Measurements from ENCODE around the gene LAMA2.

Gene LAMA2

GRCh38 chr6:129370268-129370916, 487.5 kb downstream of the LAMA2 start:
- H3K4me2 ChIP-seq (ENCODE audit: low read depth, low read length): peak overlapping the region; percentile 36; the same call in 1 of the 2 replicates

GRCh38 chr6:129381885-129382284, 498.9 kb downstream of the LAMA2 start:
- no peaks in the 10 kb centered on the region for H3F3A ChIP-seq (ENCODE audit: insufficient read depth, low read length)
- H3K9ac ChIP-seq (ENCODE audit: low read length): no peak overlapping the region
- no peaks in the 10 kb centered on the region for H3K27me3 ChIP-seq (replicated peaks; ENCODE audit: insufficient read depth, low read length)
- no peak for DNase-seq
- H3K36me3 ChIP-seq (replicated peaks; ENCODE audit: insufficient read depth, low read length): no peaks in the 10 kb centered on the region
- no peaks in the 10 kb centered on the region for H3K4me1 ChIP-seq (ENCODE audit: low read length)
- TF ChIP-seq, protein P1, sequence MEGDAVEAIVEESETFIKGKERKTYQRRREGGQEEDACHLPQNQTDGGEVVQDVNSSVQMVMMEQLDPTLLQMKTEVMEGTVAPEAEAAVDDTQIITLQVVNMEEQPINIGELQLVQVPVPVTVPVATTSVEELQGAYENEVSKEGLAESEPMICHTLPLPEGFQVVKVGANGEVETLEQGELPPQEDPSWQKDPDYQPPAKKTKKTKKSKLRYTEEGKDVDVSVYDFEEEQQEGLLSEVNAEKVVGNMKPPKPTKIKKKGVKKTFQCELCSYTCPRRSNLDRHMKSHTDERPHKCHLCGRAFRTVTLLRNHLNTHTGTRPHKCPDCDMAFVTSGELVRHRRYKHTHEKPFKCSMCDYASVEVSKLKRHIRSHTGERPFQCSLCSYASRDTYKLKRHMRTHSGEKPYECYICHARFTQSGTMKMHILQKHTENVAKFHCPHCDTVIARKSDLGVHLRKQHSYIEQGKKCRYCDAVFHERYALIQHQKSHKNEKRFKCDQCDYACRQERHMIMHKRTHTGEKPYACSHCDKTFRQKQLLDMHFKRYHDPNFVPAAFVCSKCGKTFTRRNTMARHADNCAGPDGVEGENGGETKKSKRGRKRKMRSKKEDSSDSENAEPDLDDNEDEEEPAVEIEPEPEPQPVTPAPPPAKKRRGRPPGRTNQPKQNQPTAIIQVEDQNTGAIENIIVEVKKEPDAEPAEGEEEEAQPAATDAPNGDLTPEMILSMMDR (IDR thresholded peaks at IDR 0.05; ENCODE audit: low read length): no peak
- TF ChIP-seq EZH2phosphoT487 (IDR thresholded peaks at IDR 0.05; ENCODE audit: low read length): no peak
- TF ChIP-seq EZH2 (optimal IDR thresholded peaks at IDR 0.05; ENCODE audit: low read depth, low read length): no peak
- no peak overlapping the region for H3K4me2 ChIP-seq (ENCODE audit: low read depth, low read length)
- no peak overlapping the region for H2AFZ ChIP-seq (ENCODE audit: low read length)
- no peaks in the 10 kb centered on the region for H3K9me2 ChIP-seq (replicated peaks; ENCODE audit: insufficient read depth, low read length)
- H4K20me1 ChIP-seq (ENCODE audit: insufficient read depth, low read length): no peaks in the 10 kb centered on the region
- H3K79me2 ChIP-seq (ENCODE audit: low read length): no peaks in the 10 kb centered on the region
- no peak overlapping the region for H3K4me3 ChIP-seq (ENCODE audit: low read length)
- no peak overlapping the region for H3K27ac ChIP-seq (ENCODE audit: low read length)
- no peaks in the 10 kb centered on the region for H3K9me3 ChIP-seq (replicated peaks; ENCODE audit: insufficient read depth, low read length)

More at GRCh38 chr6:129370268-129370916, 487.5 kb downstream of the LAMA2 start:
- Histone ChIP-seq H3K4me3 (ENCODE audit: low read length) (peak overlapping the region; percentile 20; the same call in 1 of the 2 replicates), H3K27me3 (replicated peaks; ENCODE audit: insufficient read depth, low read length) (no peaks in the 10 kb centered on the region), H3K9ac (ENCODE audit: low read length) (no peak overlapping the region), H3K4me1 (ENCODE audit: low read length) (no peaks in the 10 kb centered on the region), H3K36me3 (replicated peaks; ENCODE audit: insufficient read depth, low read length) (no peaks in the 10 kb centered on the region), H3K79me2 (ENCODE audit: low read length) (no peaks in the 10 kb centered on the region), H3K27ac (ENCODE audit: low read length) (no peak overlapping the region), H3K9me3 (replicated peaks; ENCODE audit: insufficient read depth, low read length) (no peaks in the 10 kb centered on the region), H2AFZ (ENCODE audit: low read length) (peak overlapping the region; percentile 53), H3K9me2 (replicated peaks; ENCODE audit: insufficient read depth, low read length) (no peaks in the 10 kb centered on the region), H4K20me1 (ENCODE audit: insufficient read depth, low read length) (no peaks in the 10 kb centered on the region), H3F3A (ENCODE audit: insufficient read depth, low read length) (no peaks in the 10 kb centered on the region)
- peak; percentile 51 for DNase-seq
- no peak for TF ChIP-seq EZH2phosphoT487 (IDR thresholded peaks at IDR 0.05; ENCODE audit: low read length)
- TF ChIP-seq, protein P1 (IDR thresholded peaks at IDR 0.05; ENCODE audit: low read length): peak; percentile 76

- H2AFZ ChIP-seq (ENCODE audit: low read length): no peak overlapping the region
- no peak for TF ChIP-seq EZH2 (optimal IDR thresholded peaks at IDR 0.05; ENCODE audit: low read depth, low read length)
- TF ChIP-seq, protein P1 (IDR thresholded peaks at IDR 0.05; ENCODE audit: low read length): no peak
- no peak for TF ChIP-seq EZH2phosphoT487 (IDR thresholded peaks at IDR 0.05; ENCODE audit: low read length)
- no peaks in the 10 kb centered on the region for H3K9me3 ChIP-seq (replicated peaks; ENCODE audit: insufficient read depth, low read length)
- no peaks in the 10 kb centered on the region for H3K79me2 ChIP-seq (ENCODE audit: low read length)
- H4K20me1 ChIP-seq (ENCODE audit: insufficient read depth, low read length): no peaks in the 10 kb centered on the region
- no peaks in the 10 kb centered on the region for H3F3A ChIP-seq (ENCODE audit: insufficient read depth, low read length)
- no peak overlapping the region for H3K4me2 ChIP-seq (ENCODE audit: low read depth, low read length)
- no peak overlapping the region for H3K4me3 ChIP-seq (ENCODE audit: low read length)
- H3K27ac ChIP-seq (ENCODE audit: low read length): no peak overlapping the region
- no peaks in the 10 kb centered on the region for H3K4me1 ChIP-seq (ENCODE audit: low read length)
- H3K9me2 ChIP-seq (replicated peaks; ENCODE audit: insufficient read depth, low read length): no peaks in the 10 kb centered on the region
- H3K27me3 ChIP-seq (replicated peaks; ENCODE audit: insufficient read depth, low read length): no peaks in the 10 kb centered on the region
- H3K36me3 ChIP-seq (replicated peaks; ENCODE audit: insufficient read depth, low read length): no peaks in the 10 kb centered on the region
- H3K9ac ChIP-seq (ENCODE audit: low read length): no peak overlapping the region
- no peak for DNase-seq
Observed at GRCh38 chr6:129382916-129383315, 500.0 kb downstream of the LAMA2 start.
